K562 (cell line): ENCODE measurements around the gene LACTB. TPM values are rescaled to one million over a fixed set of nuclear protein-coding genes. Genes with fewer than 3 reads are reported as not detected.

Source experiments
- ARID1B ChIP-seq: fragments of 450-650 bp; IDR thresholded peaks from 2 replicates; pipeline ENCODE4 v1.6.1; 2016; ENCODE audit warnings: antibody characterized with exemption, mild to moderate bottlenecking, inconsistent platforms
- ATF3 ChIP-seq, 2 experiments: fragments of 450-650 bp in 1 of 2; sonication (generic) in 1 of 2; formaldehyde crosslinking in 1 of 2; IDR thresholded peaks in 1 of 2; conservative IDR thresholded peaks in 1 of 2; 2 replicates each; pipeline versions ENCODE4 v1.6.1 to v1.8.1; 2016 to 2023; ENCODE audit warnings: mild to moderate bottlenecking in 2 of 2, moderate library complexity in 2 of 2, inconsistent platforms in 1 of 2, missing genetic modification reagents in 1 of 2
- ATF7 ChIP-seq: fragments of 450-650 bp; IDR thresholded peaks from 2 replicates; pipeline ENCODE4 v1.7.1; 2014; ENCODE audit warnings: mild to moderate bottlenecking, moderate library complexity
- FOXA3 ChIP-seq, 2 experiments: fragments of 450-650 bp in 1 of 2; sonication (generic) in 1 of 2; formaldehyde crosslinking; IDR thresholded peaks in 1 of 2; conservative IDR thresholded peaks in 1 of 2; 2 replicates each; pipeline versions ENCODE4 v1.4.0 to v1.8.0; 2020 to 2022; ENCODE audit warnings: mild to moderate bottlenecking in 2 of 2, missing genetic modification reagents in 1 of 2
- FOXK1 ChIP-seq: sonication (generic); formaldehyde crosslinking; IDR thresholded peaks from 2 replicates; pipeline ENCODE4 v1.8.0; 2022; ENCODE audit warnings: missing genetic modification reagents, mild to moderate bottlenecking, borderline replicate concordance
- HDAC6 ChIP-seq: IDR thresholded peaks from 2 replicates; pipeline ENCODE4 v1.6.1; 2012; ENCODE audit warnings: low read depth, mild to moderate bottlenecking, control low read depth, inconsistent platforms, low read length, moderate library complexity
- ID3 ChIP-seq, 2 experiments: fragments of 250-450 bp in 1 of 2; fragments of 450-650 bp in 1 of 2; sonication (Bioruptor Pico) in 1 of 2; IDR thresholded peaks; 2 replicates each; pipeline versions ENCODE4 v1.6.1 to v1.8.0; 2016 to 2021; ENCODE audit warnings: mild to moderate bottlenecking in 2 of 2, moderate library complexity in 2 of 2, missing compliant biosample characterization in 1 of 2, missing genetic modification characterization in 1 of 2
- KLF16 ChIP-seq: IDR thresholded peaks from 2 replicates; pipeline ENCODE4 v1.6.1; 2016; ENCODE audit warnings: antibody characterized with exemption
- NCOA1 ChIP-seq: fragments of 450-650 bp; IDR thresholded peaks from 2 replicates; pipeline ENCODE4 v1.6.1; 2016; ENCODE audit warnings: low read depth
- NFIC ChIP-seq: fragments of 450-650 bp; IDR thresholded peaks from 2 replicates; pipeline ENCODE4 v1.6.1; 2017; ENCODE audit warnings: mild to moderate bottlenecking, inconsistent platforms
- PML ChIP-seq: IDR thresholded peaks from 2 replicates; pipeline ENCODE4 v1.6.1; 2012; ENCODE audit warnings: low read length, inconsistent platforms
- SIRT6 ChIP-seq: IDR thresholded peaks from one replicate; pipeline ENCODE4 v1.6.1; 2012; ENCODE audit warnings: low read depth, mild to moderate bottlenecking, control low read depth, inconsistent platforms, low read length, moderate library complexity
- TCF3 ChIP-seq: sonication (generic); formaldehyde crosslinking; IDR thresholded peaks from 2 replicates; pipeline ENCODE4 v1.4.0; 2020; ENCODE audit warnings: mild to moderate bottlenecking, missing genetic modification reagents
- ZBTB2 ChIP-seq: fragments of 450-650 bp; IDR thresholded peaks from 2 replicates; pipeline ENCODE4 v1.6.1; 2016; ENCODE audit warnings: antibody characterized with exemption
- ZEB2 ChIP-seq: fragments of 450-650 bp; IDR thresholded peaks from 2 replicates; pipeline ENCODE4 v1.6.1; 2016
- ZNF143 ChIP-seq: sonication (generic); formaldehyde crosslinking; IDR thresholded peaks from 2 replicates; pipeline ENCODE4 v1.9.0; 2022; ENCODE audit warnings: mild to moderate bottlenecking, missing genetic modification reagents
- ZNF165 ChIP-seq: fragments of 250-450 bp; sonication (Bioruptor Pico); IDR thresholded peaks from 2 replicates; pipeline ENCODE4 v1.4.0; 2020; ENCODE audit warnings: borderline replicate concordance
- polyA plus RNA-seq, 8 experiments: library from polyadenylated mRNA; depleted of rRNA in 4 of 8; stranded (reverse) in 5 of 8; unstranded in 3 of 8; fragments of >200 nt; fragmentation: Nextera tagmentation in 2 of 8; fragmentation: Illumina TruSeq in 1 of 8; extraction: Ambion mirVana in 2 of 8; extraction: Trizol in 1 of 8; gene quantifications; 2 replicates each; pipeline versions ENCODE4 v1.2.1 to v1.2.3, GENCODE V29; 2011 to 2014; ENCODE audit warnings: inconsistent platforms in 1 of 8, missing spikeins in 1 of 8
- total RNA-seq, 7 experiments: library from RNA; depleted of rRNA in 6 of 7; stranded (reverse); fragments of >200 nt in 6 of 7; fragmentation: Illumina TruSeq in 2 of 7; extraction: Trizol in 2 of 7; gene quantifications; 2 replicates each; pipeline versions ENCODE4 v1.2.1 to v1.2.3, GENCODE V29; 2011 to 2021; ENCODE audit warnings: low replicate concordance in 1 of 7
- TF ChIP-seq, protein P1 (sequence below): fragments of 450-650 bp; conservative IDR thresholded peaks from 2 replicates; pipeline ENCODE4 v1.6.1; 2016; ENCODE audit warnings: missing genetic modification characterization, low read depth, mild to moderate bottlenecking, control low read depth, missing compliant biosample characterization

LACTB gene
- total and polyA plus RNA-seq, 9 of the 15 experiments (the other 6 are each of a cell fraction or from before 2014, with no cell fraction given), result 3.1 to 15.5 (median 9.8) TPM

DNA sequence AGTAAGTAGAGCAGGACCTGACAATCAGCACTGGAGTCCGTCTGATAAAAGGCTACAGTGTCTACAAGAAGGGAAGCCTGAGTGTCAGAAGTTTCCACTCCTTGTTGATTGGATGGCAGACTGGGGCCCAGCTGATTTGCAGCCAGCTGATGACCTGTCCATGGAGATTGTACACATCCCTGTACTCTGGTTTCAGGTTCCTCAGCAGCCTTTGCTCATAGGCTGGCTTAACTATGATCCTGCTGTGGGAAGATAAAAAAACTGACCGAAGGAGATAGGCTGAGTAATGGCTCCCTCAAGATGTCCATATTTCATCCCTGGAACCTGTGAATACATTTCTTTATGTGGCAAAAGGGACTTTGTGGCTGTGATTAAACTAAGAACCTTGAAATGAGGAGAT lies 11.7 kb upstream of the LACTB start (continued):
- TF ChIP-seq TCF3 (peak; percentile 95), KLF16 (peak; percentile 91), ZBTB2 (no peak), ZNF165 (CRISPR knock-in tag) (no peak), FOXA3 (CRISPR knock-in tag; conservative IDR thresholded peaks at IDR 0.05 in 1 of 2, IDR thresholded peaks at IDR 0.05 in 1 of 2) (peak in 1 of 2 experiments; percentile 93; a peak in 3 of 4 replicates), PML (peak; percentile 89), ARID1B (peak; percentile 96), NFIC (peak; percentile 88), ZNF143 (CRISPR knock-in tag) (no peak), FOXK1 (CRISPR knock-in tag) (peak; percentile 78; the same call in 1 of the 2 replicates), ATF7 (peak; percentile 71), ZEB2 (no peak), HDAC6 (no peak), ID3 (CRISPR knock-in tag; IDR thresholded peaks at IDR 0.05) (no peak), ID3 (tag; IDR thresholded peaks at IDR 0.05) (0 out of 2 replicates have a peak, but pooled peaks have one; percentile 51), ATF3 (IDR thresholded peaks at IDR 0.05) (peak; percentile 53), ATF3 (CRISPR knock-in tag; conservative IDR thresholded peaks at IDR 0.05) (peak; percentile 65; the same call in 1 of the 2 replicates), NCOA1 (peak; percentile 33; the same call in 1 of the 2 replicates), SIRT6 (no peak)
- TF ChIP-seq, protein P1, sequence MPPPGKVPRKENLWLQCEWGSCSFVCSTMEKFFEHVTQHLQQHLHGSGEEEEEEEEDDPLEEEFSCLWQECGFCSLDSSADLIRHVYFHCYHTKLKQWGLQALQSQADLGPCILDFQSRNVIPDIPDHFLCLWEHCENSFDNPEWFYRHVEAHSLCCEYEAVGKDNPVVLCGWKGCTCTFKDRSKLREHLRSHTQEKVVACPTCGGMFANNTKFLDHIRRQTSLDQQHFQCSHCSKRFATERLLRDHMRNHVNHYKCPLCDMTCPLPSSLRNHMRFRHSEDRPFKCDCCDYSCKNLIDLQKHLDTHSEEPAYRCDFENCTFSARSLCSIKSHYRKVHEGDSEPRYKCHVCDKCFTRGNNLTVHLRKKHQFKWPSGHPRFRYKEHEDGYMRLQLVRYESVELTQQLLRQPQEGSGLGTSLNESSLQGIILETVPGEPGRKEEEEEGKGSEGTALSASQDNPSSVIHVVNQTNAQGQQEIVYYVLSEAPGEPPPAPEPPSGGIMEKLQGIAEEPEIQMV (tag), result no peak
